ENCODE measurements around the gene SKAP1.

GRCh38 chr17:48440669-48441068 lies 10.7 kb upstream of the SKAP1 start:
- TF ChIP-seq CTCF (conservative IDR thresholded peaks at IDR 0.05; ENCODE audit: low read length) (no peak), EZH2phosphoT487 (IDR thresholded peaks at IDR 0.05; ENCODE audit: borderline replicate concordance) (no peak)
